K562 (cell line): ENCODE results near the gene KDM4C. TPM values are rescaled to one million over a fixed set of nuclear protein-coding genes. Genes with fewer than 3 reads are reported as not detected.

ENCODE experiments used
- ATAC-seq: fragments of 200-7000 bp; cut with Tn5 transposase; 3 replicates; pipeline ENCODE4 v1.9.1; 2020; ENCODE audit warnings: moderate library complexity
- BruUV-seq: library from RNA; stranded (reverse); fragments of 400-500 nt; replicated peaks from 2 replicates; lab custom pipeline; 2021; lab: Mats Ljungman, UMichigan
- CTCF ChIA-PET: fragments of 300-600 bp; formaldehyde crosslinking; extraction: SDS; loops from one replicate; lab custom pipeline; 2021; ENCODE audit warnings: low intra/inter-chr PET ratio; lab: Yijun Ruan, JAX
- POLR2A ChIA-PET: fragments of 300-600, 350-650 bp; sonication (Branson Sonifier 250); formaldehyde crosslinking; extraction: SDS; loops from one replicate; lab custom pipeline; 2021; ENCODE audit warnings: antibody characterized with exemption, inconsistent platforms; lab: Yijun Ruan, JAX
- DNase-seq, 4 experiments: peaks; one replicate each; pipeline versions ENCODE4 v3.0.0 to v3.0.0-alpha.2; 2011 to 2018; ENCODE audit warnings: low spot score in 3 of 4, mixed read lengths in 3 of 4; ENCODE audit errors: extremely low read depth in 1 of 4
- FAIRE-seq: peaks from 2 replicates; lab custom pipeline; 2011; peaks lifted over from hg19 to GRCh38; lab: Jason Lieb, UNC
- H2AFZ ChIP-seq: 2 replicates; pipeline ENCODE4 v1.6.0; 2011; ENCODE audit warnings: low read depth, low read length, control low read depth, inconsistent platforms
- H3K27ac ChIP-seq: fragments of 200-600 bp; 3 replicates; pipeline ENCODE4 v1.8.0; 2011; ENCODE audit warnings: low read depth, mild to moderate bottlenecking, control low read depth, inconsistent platforms, low read length, moderate library complexity, mixed read lengths; ENCODE audit errors: extremely low read depth
- H3K27me3 ChIP-seq, 2 experiments: fragments of 300-600 bp in 1 of 2; 2 replicates in 1 of 2; 3 replicates in 1 of 2; pipeline versions ENCODE4 v1.6.0 to v1.8.0; 2011; ENCODE audit warnings: inconsistent platforms in 2 of 2, low read length in 2 of 2, mild to moderate bottlenecking in 1 of 2, mixed read lengths in 1 of 2, moderate library complexity in 1 of 2; ENCODE audit not compliant: control insufficient read depth in 2 of 2, insufficient read depth in 2 of 2
- H3K36me3 ChIP-seq: fragments of 300-600 bp; 3 replicates; pipeline ENCODE4 v1.8.0; 2011; ENCODE audit warnings: mild to moderate bottlenecking, low read length, inconsistent platforms; ENCODE audit not compliant: control insufficient read depth, insufficient read depth
- H3K4me1 ChIP-seq, 2 experiments: fragments of 200-600 bp in 1 of 2; replicated peaks in 1 of 2; 2 replicates in 1 of 2; 3 replicates in 1 of 2; pipeline versions ENCODE4 v1.5.1 to v1.8.0; 2011; ENCODE audit warnings: inconsistent platforms in 2 of 2, low read length in 2 of 2, mild to moderate bottlenecking in 1 of 2, mixed read lengths in 1 of 2, moderate library complexity in 1 of 2; ENCODE audit not compliant: control insufficient read depth in 2 of 2, insufficient read depth in 2 of 2
- H3K4me2 ChIP-seq: 2 replicates; pipeline ENCODE4 v1.6.1; 2011; ENCODE audit warnings: low read length, control low read depth, inconsistent platforms, mixed read lengths; ENCODE audit not compliant: insufficient read depth
- H3K4me3 ChIP-seq: fragments of 200-600 bp; sonication (generic), shearing (Covaris generic); 2 replicates; pipeline ENCODE4 v1.5.1; 2016; ENCODE audit warnings: control low read depth, inconsistent platforms
- H3K79me2 ChIP-seq: fragments of 200-600 bp; 3 replicates; pipeline ENCODE4 v1.8.0; 2011; ENCODE audit warnings: low read length, inconsistent platforms; ENCODE audit not compliant: control insufficient read depth, insufficient read depth
- H3K9ac ChIP-seq, 2 experiments: 2 replicates each; pipeline versions ENCODE4 v1.6.0 to v1.6.1; 2011; ENCODE audit warnings: low read depth in 2 of 2, low read length in 2 of 2, control low read depth in 1 of 2, inconsistent platforms in 1 of 2, mild to moderate bottlenecking in 1 of 2, mixed read lengths in 1 of 2; ENCODE audit not compliant: insufficient read depth in 1 of 2
- H3K9me1 ChIP-seq: one replicate; pipeline ENCODE4 v1.6.0; 2011; ENCODE audit warnings: inconsistent platforms, mild to moderate bottlenecking, low read length, moderate library complexity; ENCODE audit not compliant: control insufficient read depth, insufficient read depth
- H3K9me3 ChIP-seq: replicated peaks from 2 replicates; pipeline ENCODE4 v1.5.1; 2011; ENCODE audit warnings: low read depth, low read length, inconsistent platforms; ENCODE audit not compliant: control insufficient read depth, insufficient read depth
- H4K20me1 ChIP-seq: replicated peaks from 2 replicates; pipeline ENCODE4 v1.6.1; 2011; ENCODE audit warnings: low read length, inconsistent platforms, mixed read lengths; ENCODE audit not compliant: control insufficient read depth, insufficient read depth
- ATF1 ChIP-seq, 2 experiments: fragments of 450-650 bp in 1 of 2; IDR thresholded peaks; 2 replicates each; pipeline ENCODE4 v1.6.1; 2016; ENCODE audit warnings: missing compliant biosample characterization in 1 of 2, missing genetic modification characterization in 1 of 2
- BMI1 ChIP-seq: fragments of 150-350 bp; IDR thresholded peaks from 2 replicates; pipeline ENCODE4 v1.6.1; 2014; ENCODE audit warnings: low read length
- CHD4 ChIP-seq: fragments of 200-600 bp; sonication (generic); IDR thresholded peaks from 3 replicates; pipeline ENCODE4 v1.6.1; 2012; ENCODE audit warnings: low read depth, mild to moderate bottlenecking, mixed read lengths, low read length, inconsistent platforms; ENCODE audit not compliant: insufficient read depth, insufficient replicate concordance, poor library complexity, severe bottlenecking
- ELF1 ChIP-seq: fragments of 200-800 bp; sonication (Bioruptor generic); IDR thresholded peaks from 2 replicates; pipeline ENCODE4 v1.6.1; 2016; ENCODE audit warnings: missing genetic modification characterization, missing compliant biosample characterization
- HDAC1 ChIP-seq, 2 experiments: fragments of 450-650 bp; IDR thresholded peaks; 2 replicates each; pipeline ENCODE4 v1.6.1; 2016 to 2017; ENCODE audit warnings: inconsistent platforms in 1 of 2, mild to moderate bottlenecking in 1 of 2, moderate library complexity in 1 of 2
- JUN ChIP-seq, 2 experiments: sonication (generic) in 1 of 2; formaldehyde crosslinking in 1 of 2; IDR thresholded peaks; 2 replicates each; pipeline versions ENCODE4 v1.6.1 to v1.8.0; 2012 to 2022; ENCODE audit warnings: borderline replicate concordance in 2 of 2, mild to moderate bottlenecking in 2 of 2, improper control_type of control experiment in 1 of 2, low read depth in 1 of 2, low read length in 1 of 2, missing genetic modification reagents in 1 of 2
- MAFG ChIP-seq: fragments of 450-650 bp; conservative IDR thresholded peaks from 2 replicates; pipeline ENCODE4 v1.6.1; 2016; ENCODE audit warnings: missing genetic modification characterization, missing compliant biosample characterization
- NCOA4 ChIP-seq: fragments of 450-650 bp; IDR thresholded peaks from 2 replicates; pipeline ENCODE4 v1.6.1; 2018; ENCODE audit warnings: mild to moderate bottlenecking; ENCODE audit not compliant: partially characterized antibody
- NELFE ChIP-seq: IDR thresholded peaks from 2 replicates; pipeline ENCODE4 v1.6.1; 2011; ENCODE audit warnings: mild to moderate bottlenecking; ENCODE audit not compliant: insufficient read depth, insufficient read length
- RBBP5 ChIP-seq: fragments of 200-600 bp; sonication (generic); IDR thresholded peaks from 2 replicates; pipeline ENCODE4 v1.6.1; 2012; ENCODE audit warnings: borderline replicate concordance, mild to moderate bottlenecking, low read length, control low read depth, inconsistent platforms; ENCODE audit not compliant: insufficient read depth, poor library complexity, severe bottlenecking
- SOX6 ChIP-seq: fragments of 450-650 bp; IDR thresholded peaks from 2 replicates; pipeline ENCODE4 v1.6.1; 2014; ENCODE audit warnings: mild to moderate bottlenecking
- TBL1XR1 ChIP-seq, 2 experiments: IDR thresholded peaks; 2 replicates each; pipeline ENCODE4 v1.6.1; 2012; ENCODE audit warnings: improper control_type of control experiment in 2 of 2, low read length in 2 of 2, mild to moderate bottlenecking in 1 of 2
- TCF7L2 ChIP-seq: fragments of 150-350 bp; IDR thresholded peaks from 2 replicates; pipeline ENCODE4 v1.6.1; 2016; ENCODE audit warnings: low read depth, mild to moderate bottlenecking, low read length, moderate library complexity
- ZKSCAN3 ChIP-seq: fragments of 250-450 bp; sonication (Bioruptor Pico); IDR thresholded peaks from 2 replicates; pipeline ENCODE4 v1.4.0; 2020
- ZNF143 ChIP-seq: sonication (generic); formaldehyde crosslinking; IDR thresholded peaks from 2 replicates; pipeline ENCODE4 v1.9.0; 2022; ENCODE audit warnings: mild to moderate bottlenecking, missing genetic modification reagents
- ZNF197 ChIP-seq: fragments of 200-800 bp; sonication (Bioruptor generic); IDR thresholded peaks from 2 replicates; pipeline ENCODE4 v1.6.1; 2016; ENCODE audit warnings: low read depth, missing genetic modification characterization, missing compliant biosample characterization
- WGBS: fragments of 100-300 bp; shearing (Covaris generic); methylation state at CpG from one replicate; pipeline ENCODE4 v1.1.6; 2016; ENCODE audit warnings: low coverage, mixed read lengths; ENCODE audit not compliant: insufficient coverage; ENCODE audit errors: missing lambda C conversion rate; 5-methylcytosine and 5-hydroxymethylcytosine counted together
- in situ Hi-C: fragments of 300-500 bp; cut with MboI; formaldehyde crosslinking; loops from 4 replicates; pipeline ENCODE4 v1.15.0; 2018; ENCODE audit warnings: inconsistent platforms, mixed read lengths
- intact Hi-C: fragments of 100-400 bp; cut with micrococcal nuclease; formaldehyde crosslinking; loops from 2 replicates; pipeline ENCODE4 v1.14.2; 2022
- polyA plus RNA-seq, 8 experiments: library from polyadenylated mRNA; depleted of rRNA in 4 of 8; stranded (reverse) in 5 of 8; unstranded in 3 of 8; fragments of >200 nt; fragmentation: Nextera tagmentation in 2 of 8; fragmentation: Illumina TruSeq in 1 of 8; extraction: Ambion mirVana in 2 of 8; extraction: Trizol in 1 of 8; gene quantifications; 2 replicates each; pipeline versions ENCODE4 v1.2.1 to v1.2.3, GENCODE V29; 2011 to 2014; ENCODE audit warnings: inconsistent platforms in 1 of 8, missing spikeins in 1 of 8
- total RNA-seq, 7 experiments: library from RNA; depleted of rRNA in 6 of 7; stranded (reverse); fragments of >200 nt in 6 of 7; fragmentation: Illumina TruSeq in 2 of 7; extraction: Trizol in 2 of 7; gene quantifications; 2 replicates each; pipeline versions ENCODE4 v1.2.1 to v1.2.3, GENCODE V29; 2011 to 2021; ENCODE audit warnings: low replicate concordance in 1 of 7
- TF ChIP-seq, protein P1 (sequence below): fragments of 250-450 bp; sonication (Bioruptor Pico); IDR thresholded peaks from 2 replicates; pipeline ENCODE4 v1.8.0; 2021; ENCODE audit warnings: mild to moderate bottlenecking, moderate library complexity
- TF ChIP-seq, protein P2 (sequence below): fragments of 450-650 bp; IDR thresholded peaks from one replicate; pipeline ENCODE4 v1.6.1; 2018; ENCODE audit warnings: mild to moderate bottlenecking, moderate library complexity; ENCODE audit not compliant: partially characterized antibody

Gene KDM4C
- total and polyA plus RNA-seq, 9 of the 15 experiments (the other 6 are each of a cell fraction or from before 2014, with no cell fraction given) = 5.4 to 17.0 (median 12.6) TPM

DNA sequence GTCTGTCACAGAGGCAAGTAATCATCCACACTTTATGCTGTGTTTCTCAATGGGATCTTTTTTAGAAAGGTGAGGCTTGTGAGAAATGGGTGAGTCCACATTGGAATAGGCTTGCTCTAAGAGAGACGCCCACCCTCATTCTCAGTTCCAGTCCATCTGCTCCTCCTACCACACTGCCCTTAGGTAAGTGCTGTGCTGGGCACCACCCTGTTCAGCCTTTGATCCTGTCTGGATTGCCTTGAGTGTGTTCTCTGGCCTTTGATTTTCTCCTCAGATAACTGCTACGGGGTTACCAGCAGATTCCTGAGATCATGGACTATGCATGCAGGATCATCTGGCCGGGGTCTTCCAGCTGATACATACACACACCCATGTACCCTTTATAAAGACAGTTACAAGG is 328.6 kb downstream of the KDM4C start:
- CTCF ChIA-PET = interaction anchor here (0.6 kb wide), 1 partner anchor 263 kb away, joined by 4 read pairs; no protein-coding TSS in a partner anchor
- BruUV-seq = no TSS peak

More for the DNA sequence above, 328.6 kb downstream of the KDM4C start:
- Histone ChIP-seq H3K9me1 (no peaks in the 10 kb centered on the region), H4K20me1 (no peaks in the 10 kb centered on the region), H3K4me2 (no peak overlapping the region), H3K27ac (no peak overlapping the region), H3K27me3 (no peaks in the 10 kb centered on the region), H3K4me3 (no peak overlapping the region), H3K4me1 (no peaks in the 10 kb centered on the region; a peak in 1 of 5 replicates), H3K79me2 (no peaks in the 10 kb centered on the region), H2AFZ (no peak overlapping the region), H3K36me3 (0 out of 3 replicates have a peak, but pooled peaks cover 3% of the 10 kb centered on the region), H3K9me3 (no peaks in the 10 kb centered on the region), H3K9ac (no peak overlapping the region)
- DNase-seq (no peak), FAIRE-seq (no peak), ATAC-seq (no peak)
- WGBS = 100% methylated on average over 2 of the region's 3 CpGs
- intact Hi-C loops (no loop called here), in situ Hi-C loops (no loop called here)
- POLR2A ChIA-PET = interaction anchor here (0.7 kb wide), 1 partner anchor 66 kb away, joined by 3 read pairs; no protein-coding TSS in a partner anchor
- TF ChIP-seq SOX6 = no peak
- no peak for TF ChIP-seq CHD4
- TF ChIP-seq HDAC1 (IDR thresholded peaks at IDR 0.05) = no peak
- TF ChIP-seq TBL1XR1 (IDR thresholded peaks at IDR 0.05; ENCODE audit: low read length in 2 of 2) = no peak
- TF ChIP-seq, protein P1, sequence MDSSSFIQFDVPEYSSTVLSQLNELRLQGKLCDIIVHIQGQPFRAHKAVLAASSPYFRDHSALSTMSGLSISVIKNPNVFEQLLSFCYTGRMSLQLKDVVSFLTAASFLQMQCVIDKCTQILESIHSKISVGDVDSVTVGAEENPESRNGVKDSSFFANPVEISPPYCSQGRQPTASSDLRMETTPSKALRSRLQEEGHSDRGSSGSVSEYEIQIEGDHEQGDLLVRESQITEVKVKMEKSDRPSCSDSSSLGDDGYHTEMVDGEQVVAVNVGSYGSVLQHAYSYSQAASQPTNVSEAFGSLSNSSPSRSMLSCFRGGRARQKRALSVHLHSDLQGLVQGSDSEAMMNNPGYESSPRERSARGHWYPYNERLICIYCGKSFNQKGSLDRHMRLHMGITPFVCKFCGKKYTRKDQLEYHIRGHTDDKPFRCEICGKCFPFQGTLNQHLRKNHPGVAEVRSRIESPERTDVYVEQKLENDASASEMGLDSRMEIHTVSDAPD (CRISPR knock-in tag) = no peak
- TF ChIP-seq ELF1 = no peak
- TF ChIP-seq RBBP5 = no peak
- no peak for TF ChIP-seq ATF1 (CRISPR knock-in tag; IDR thresholded peaks at IDR 0.05)
- no peak for TF ChIP-seq ATF1 (tag; IDR thresholded peaks at IDR 0.05)
- TF ChIP-seq TCF7L2 = no peak
- no peak for TF ChIP-seq BMI1
- no peak for TF ChIP-seq ZNF197 (CRISPR knock-in tag)
- TF ChIP-seq JUN (IDR thresholded peaks at IDR 0.05; ENCODE audit: borderline replicate concordance, low read depth, low read length) = no peak
- TF ChIP-seq JUN (CRISPR knock-in tag; IDR thresholded peaks at IDR 0.05; ENCODE audit: borderline replicate concordance) = no peak
- TF ChIP-seq NELFE = no peak
- TF ChIP-seq ZKSCAN3 (CRISPR knock-in tag) = no peak
- TF ChIP-seq NCOA4 = no peak
- TF ChIP-seq, protein P2, sequence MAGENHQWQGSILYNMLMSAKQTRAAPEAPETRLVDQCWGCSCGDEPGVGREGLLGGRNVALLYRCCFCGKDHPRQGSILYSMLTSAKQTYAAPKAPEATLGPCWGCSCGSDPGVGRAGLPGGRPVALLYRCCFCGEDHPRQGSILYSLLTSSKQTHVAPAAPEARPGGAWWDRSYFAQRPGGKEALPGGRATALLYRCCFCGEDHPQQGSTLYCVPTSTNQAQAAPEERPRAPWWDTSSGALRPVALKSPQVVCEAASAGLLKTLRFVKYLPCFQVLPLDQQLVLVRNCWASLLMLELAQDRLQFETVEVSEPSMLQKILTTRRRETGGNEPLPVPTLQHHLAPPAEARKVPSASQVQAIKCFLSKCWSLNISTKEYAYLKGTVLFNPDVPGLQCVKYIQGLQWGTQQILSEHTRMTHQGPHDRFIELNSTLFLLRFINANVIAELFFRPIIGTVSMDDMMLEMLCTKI = no peak
- no peak for TF ChIP-seq ZNF143 (CRISPR knock-in tag)
- TF ChIP-seq MAFG (tag) = no peak
